K562 (cell line): ENCODE results near the gene SOX6.

Experiments used
- CTCF ChIP-seq, 3 experiments: IDR thresholded peaks in 2 of 3; conservative IDR thresholded peaks in 1 of 3; 2 replicates each; pipeline ENCODE4 v1.5.1; 2011 to 2012; ENCODE audit warnings: low read length in 3 of 3, mild to moderate bottlenecking in 3 of 3, control low read depth in 2 of 3, improper control_type of control experiment in 1 of 3, inconsistent platforms in 1 of 3, low read depth in 1 of 3, mixed read lengths in 1 of 3, moderate library complexity in 1 of 3; ENCODE audit not compliant: insufficient read depth in 2 of 3
- FOSL1 ChIP-seq: fragments of 200-800 bp; sonication (Bioruptor generic); conservative IDR thresholded peaks from 2 replicates; pipeline ENCODE4 v1.6.1; 2016; ENCODE audit warnings: missing genetic modification characterization, missing compliant biosample characterization
- HMGXB4 ChIP-seq: sonication (generic); formaldehyde crosslinking; IDR thresholded peaks from 2 replicates; pipeline ENCODE4 v1.8.1; 2023; ENCODE audit warnings: mild to moderate bottlenecking, missing genetic modification reagents
- TRIM25 ChIP-seq: fragments of 450-650 bp; IDR thresholded peaks from 2 replicates; pipeline ENCODE4 v1.7.0; 2016; ENCODE audit warnings: borderline replicate concordance
- TF ChIP-seq, protein P1 (sequence below): sonication (generic); formaldehyde crosslinking; IDR thresholded peaks from 2 replicates; pipeline ENCODE4 v1.8.0; 2023; ENCODE audit warnings: missing genetic modification reagents, mild to moderate bottlenecking, borderline replicate concordance
- TF ChIP-seq, protein P2 (sequence below): sonication (generic); formaldehyde crosslinking; IDR thresholded peaks from 2 replicates; pipeline ENCODE4 v1.8.0; 2022; ENCODE audit warnings: mild to moderate bottlenecking, missing genetic modification reagents, borderline replicate concordance

- TF ChIP-seq CTCF (IDR thresholded peaks at IDR 0.05 in 2 of 3, conservative IDR thresholded peaks at IDR 0.05 in 1 of 3; ENCODE audit: insufficient read depth in 2 of 3, low read depth in 1 of 3, low read length in 3 of 3) (no peak), TRIM25 (no peak), FOSL1 (tag) (no peak), HMGXB4 (CRISPR knock-in tag) (no peak)
- TF ChIP-seq, protein P1, sequence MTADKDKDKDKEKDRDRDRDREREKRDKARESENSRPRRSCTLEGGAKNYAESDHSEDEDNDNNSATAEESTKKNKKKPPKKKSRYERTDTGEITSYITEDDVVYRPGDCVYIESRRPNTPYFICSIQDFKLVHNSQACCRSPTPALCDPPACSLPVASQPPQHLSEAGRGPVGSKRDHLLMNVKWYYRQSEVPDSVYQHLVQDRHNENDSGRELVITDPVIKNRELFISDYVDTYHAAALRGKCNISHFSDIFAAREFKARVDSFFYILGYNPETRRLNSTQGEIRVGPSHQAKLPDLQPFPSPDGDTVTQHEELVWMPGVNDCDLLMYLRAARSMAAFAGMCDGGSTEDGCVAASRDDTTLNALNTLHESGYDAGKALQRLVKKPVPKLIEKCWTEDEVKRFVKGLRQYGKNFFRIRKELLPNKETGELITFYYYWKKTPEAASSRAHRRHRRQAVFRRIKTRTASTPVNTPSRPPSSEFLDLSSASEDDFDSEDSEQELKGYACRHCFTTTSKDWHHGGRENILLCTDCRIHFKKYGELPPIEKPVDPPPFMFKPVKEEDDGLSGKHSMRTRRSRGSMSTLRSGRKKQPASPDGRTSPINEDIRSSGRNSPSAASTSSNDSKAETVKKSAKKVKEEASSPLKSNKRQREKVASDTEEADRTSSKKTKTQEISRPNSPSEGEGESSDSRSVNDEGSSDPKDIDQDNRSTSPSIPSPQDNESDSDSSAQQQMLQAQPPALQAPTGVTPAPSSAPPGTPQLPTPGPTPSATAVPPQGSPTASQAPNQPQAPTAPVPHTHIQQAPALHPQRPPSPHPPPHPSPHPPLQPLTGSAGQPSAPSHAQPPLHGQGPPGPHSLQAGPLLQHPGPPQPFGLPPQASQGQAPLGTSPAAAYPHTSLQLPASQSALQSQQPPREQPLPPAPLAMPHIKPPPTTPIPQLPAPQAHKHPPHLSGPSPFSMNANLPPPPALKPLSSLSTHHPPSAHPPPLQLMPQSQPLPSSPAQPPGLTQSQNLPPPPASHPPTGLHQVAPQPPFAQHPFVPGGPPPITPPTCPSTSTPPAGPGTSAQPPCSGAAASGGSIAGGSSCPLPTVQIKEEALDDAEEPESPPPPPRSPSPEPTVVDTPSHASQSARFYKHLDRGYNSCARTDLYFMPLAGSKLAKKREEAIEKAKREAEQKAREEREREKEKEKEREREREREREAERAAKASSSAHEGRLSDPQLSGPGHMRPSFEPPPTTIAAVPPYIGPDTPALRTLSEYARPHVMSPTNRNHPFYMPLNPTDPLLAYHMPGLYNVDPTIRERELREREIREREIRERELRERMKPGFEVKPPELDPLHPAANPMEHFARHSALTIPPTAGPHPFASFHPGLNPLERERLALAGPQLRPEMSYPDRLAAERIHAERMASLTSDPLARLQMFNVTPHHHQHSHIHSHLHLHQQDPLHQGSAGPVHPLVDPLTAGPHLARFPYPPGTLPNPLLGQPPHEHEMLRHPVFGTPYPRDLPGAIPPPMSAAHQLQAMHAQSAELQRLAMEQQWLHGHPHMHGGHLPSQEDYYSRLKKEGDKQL = no peak
- TF ChIP-seq, protein P2, sequence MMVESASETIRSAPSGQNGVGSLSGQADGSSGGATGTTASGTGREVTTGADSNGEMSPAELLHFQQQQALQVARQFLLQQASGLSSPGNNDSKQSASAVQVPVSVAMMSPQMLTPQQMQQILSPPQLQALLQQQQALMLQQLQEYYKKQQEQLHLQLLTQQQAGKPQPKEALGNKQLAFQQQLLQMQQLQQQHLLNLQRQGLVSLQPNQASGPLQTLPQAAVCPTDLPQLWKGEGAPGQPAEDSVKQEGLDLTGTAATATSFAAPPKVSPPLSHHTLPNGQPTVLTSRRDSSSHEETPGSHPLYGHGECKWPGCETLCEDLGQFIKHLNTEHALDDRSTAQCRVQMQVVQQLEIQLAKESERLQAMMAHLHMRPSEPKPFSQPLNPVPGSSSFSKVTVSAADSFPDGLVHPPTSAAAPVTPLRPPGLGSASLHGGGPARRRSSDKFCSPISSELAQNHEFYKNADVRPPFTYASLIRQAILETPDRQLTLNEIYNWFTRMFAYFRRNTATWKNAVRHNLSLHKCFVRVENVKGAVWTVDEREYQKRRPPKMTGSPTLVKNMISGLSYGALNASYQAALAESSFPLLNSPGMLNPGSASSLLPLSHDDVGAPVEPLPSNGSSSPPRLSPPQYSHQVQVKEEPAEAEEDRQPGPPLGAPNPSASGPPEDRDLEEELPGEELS (CRISPR knock-in tag) = no peak
These were observed 418.2 kb downstream of the SOX6 start for GRCh38 chr11:15938121-15938611.
